Endothelial cell (in vitro differentiated cells): ENCODE measurements around the gene NYNRIN. TPM values are rescaled to one million over a fixed set of nuclear protein-coding genes. Genes with fewer than 3 reads are reported as not detected.

Experiments
- DNase-seq: peaks from one replicate; pipeline ENCODE4 v3.0.0; 2021; ENCODE audit warnings: low spot score
- H3K27ac Mint-ChIP-seq: one replicate; pipeline ENCODE4 v1.8.0; 2021; ENCODE audit warnings: mixed read lengths, inconsistent platforms; ENCODE audit not compliant: unreplicated experiment
- H3K27me3 Mint-ChIP-seq: one replicate; pipeline ENCODE4 v1.8.0; 2021; ENCODE audit warnings: mild to moderate bottlenecking, moderate library complexity, mixed read lengths, inconsistent platforms; ENCODE audit not compliant: unreplicated experiment
- H3K36me3 Mint-ChIP-seq: one replicate; pipeline ENCODE4 v1.8.0; 2021; ENCODE audit warnings: mild to moderate bottlenecking, low read depth, mixed read lengths, inconsistent platforms; ENCODE audit not compliant: unreplicated experiment
- H3K4me1 Mint-ChIP-seq: one replicate; pipeline ENCODE4 v1.8.0; 2021; ENCODE audit warnings: mild to moderate bottlenecking, mixed read lengths, inconsistent platforms; ENCODE audit not compliant: unreplicated experiment
- H3K4me3 Mint-ChIP-seq: one replicate; pipeline ENCODE4 v1.8.0; 2021; ENCODE audit warnings: mild to moderate bottlenecking, mixed read lengths, inconsistent platforms; ENCODE audit not compliant: unreplicated experiment
- H3K9me3 Mint-ChIP-seq: one replicate; pipeline ENCODE4 v1.8.0; 2021; ENCODE audit warnings: mixed read lengths, inconsistent platforms; ENCODE audit not compliant: unreplicated experiment
- total RNA-seq: library from RNA; stranded (reverse); fragmentation: NEBNext Ultra II Directional; extraction: Animal tissue kit (Norgen Biotek cat#: 25700); gene quantifications from one replicate; pipeline ENCODE4 v1.2.1, GENCODE V29; 2021; ENCODE audit not compliant: unreplicated experiment
- TF ChIP-seq, protein P1 (sequence below): fragments of 200-600 bp; sonication (generic); IDR thresholded peaks from one replicate; pipeline ENCODE4 v1.5.0; 2021; ENCODE audit warnings: antibody characterized with exemption; ENCODE audit not compliant: unreplicated experiment

Gene NYNRIN
- total RNA-seq, 1 donor from 2014 or later = 49.0 TPM

- peaks cover 8% of the 10 kb centered on the region for H3K27me3 Mint-ChIP-seq
- TF ChIP-seq, protein P1, sequence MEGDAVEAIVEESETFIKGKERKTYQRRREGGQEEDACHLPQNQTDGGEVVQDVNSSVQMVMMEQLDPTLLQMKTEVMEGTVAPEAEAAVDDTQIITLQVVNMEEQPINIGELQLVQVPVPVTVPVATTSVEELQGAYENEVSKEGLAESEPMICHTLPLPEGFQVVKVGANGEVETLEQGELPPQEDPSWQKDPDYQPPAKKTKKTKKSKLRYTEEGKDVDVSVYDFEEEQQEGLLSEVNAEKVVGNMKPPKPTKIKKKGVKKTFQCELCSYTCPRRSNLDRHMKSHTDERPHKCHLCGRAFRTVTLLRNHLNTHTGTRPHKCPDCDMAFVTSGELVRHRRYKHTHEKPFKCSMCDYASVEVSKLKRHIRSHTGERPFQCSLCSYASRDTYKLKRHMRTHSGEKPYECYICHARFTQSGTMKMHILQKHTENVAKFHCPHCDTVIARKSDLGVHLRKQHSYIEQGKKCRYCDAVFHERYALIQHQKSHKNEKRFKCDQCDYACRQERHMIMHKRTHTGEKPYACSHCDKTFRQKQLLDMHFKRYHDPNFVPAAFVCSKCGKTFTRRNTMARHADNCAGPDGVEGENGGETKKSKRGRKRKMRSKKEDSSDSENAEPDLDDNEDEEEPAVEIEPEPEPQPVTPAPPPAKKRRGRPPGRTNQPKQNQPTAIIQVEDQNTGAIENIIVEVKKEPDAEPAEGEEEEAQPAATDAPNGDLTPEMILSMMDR = no peak
- no peak overlapping the region for H3K4me3 Mint-ChIP-seq
- H3K9me3 Mint-ChIP-seq = no peaks in the 10 kb centered on the region
- peaks cover 32% of the 10 kb centered on the region for H3K36me3 Mint-ChIP-seq
- DNase-seq = no peak
- no peak overlapping the region for H3K27ac Mint-ChIP-seq
- peaks cover 5% of the 10 kb centered on the region for H3K4me1 Mint-ChIP-seq
Observed at GRCh38 chr14:24409192-24409591, 10.4 kb downstream of the NYNRIN start.

- no peaks in the 10 kb centered on the region for H3K4me1 Mint-ChIP-seq
- H3K36me3 Mint-ChIP-seq = peaks cover 40% of the 10 kb centered on the region
- no peak overlapping the region for H3K4me3 Mint-ChIP-seq
- no peak overlapping the region for H3K27ac Mint-ChIP-seq
- no peaks in the 10 kb centered on the region for H3K9me3 Mint-ChIP-seq
- TF ChIP-seq, protein P1 = no peak
- DNase-seq = no peak
- H3K27me3 Mint-ChIP-seq = peaks cover 11% of the 10 kb centered on the region
Observed at GRCh38 chr14:24409956-24410355, 11.2 kb downstream of the NYNRIN start.

- TF ChIP-seq, protein P1 = peak; percentile 70
- Mint-ChIP-seq H3K36me3 (peaks cover 45% of the 10 kb centered on the region), H3K4me3 (peak overlapping the region; percentile 76), H3K27me3 (peaks cover 12% of the 10 kb centered on the region), H3K9me3 (no peaks in the 10 kb centered on the region), H3K4me1 (no peaks in the 10 kb centered on the region), H3K27ac (no peak overlapping the region)
- DNase-seq = peak; percentile 52
Observed at GRCh38 chr14:24411443-24412389, 12.9 kb downstream of the NYNRIN start.

- no peak overlapping the region for H3K27ac Mint-ChIP-seq
- TF ChIP-seq, protein P1 = no peak
- peaks cover 3% of the 10 kb centered on the region for H3K4me1 Mint-ChIP-seq
- DNase-seq = no peak
- no peak overlapping the region for H3K4me3 Mint-ChIP-seq
- H3K9me3 Mint-ChIP-seq = no peaks in the 10 kb centered on the region
- H3K36me3 Mint-ChIP-seq = peaks cover 45% of the 10 kb centered on the region
- peaks cover 17% of the 10 kb centered on the region for H3K27me3 Mint-ChIP-seq
Observed at GRCh38 chr14:24414077-24414476, 15.3 kb downstream of the NYNRIN start.

DNA sequence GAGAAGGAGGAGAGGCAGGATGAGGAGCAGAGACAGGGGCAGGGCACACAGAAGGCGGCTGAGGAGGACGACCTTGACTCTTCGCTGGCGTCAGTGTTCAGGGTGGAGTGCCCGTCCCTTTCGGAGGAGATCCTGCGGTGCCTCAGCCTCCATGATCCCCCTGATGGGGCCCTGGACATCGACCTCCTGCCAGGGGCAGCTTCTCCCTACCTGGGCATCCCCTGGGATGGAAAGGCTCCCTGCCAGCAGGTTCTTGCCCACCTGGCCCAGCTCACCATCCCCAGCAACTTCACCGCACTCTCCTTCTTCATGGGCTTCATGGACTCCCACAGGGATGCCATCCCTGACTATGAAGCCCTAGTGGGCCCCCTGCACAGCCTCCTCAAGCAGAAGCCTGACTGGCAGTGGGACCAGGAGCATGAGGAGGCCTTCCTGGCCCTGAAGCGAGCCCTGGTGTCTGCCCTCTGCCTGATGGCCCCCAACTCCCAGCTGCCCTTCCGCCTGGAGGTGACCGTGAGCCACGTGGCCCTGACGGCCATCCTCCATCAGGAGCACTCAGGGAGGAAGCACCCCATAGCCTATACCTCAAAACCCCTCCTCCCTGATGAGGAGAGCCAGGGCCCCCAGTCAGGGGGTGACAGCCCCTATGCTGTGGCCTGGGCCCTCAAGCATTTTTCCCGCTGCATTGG, 16.1 kb downstream of the NYNRIN start:
- no peak overlapping the region for H3K4me3 Mint-ChIP-seq
- TF ChIP-seq, protein P1 = no peak
- H3K9me3 Mint-ChIP-seq = no peaks in the 10 kb centered on the region
- no peak for DNase-seq
- no peak overlapping the region for H3K27ac Mint-ChIP-seq
- H3K27me3 Mint-ChIP-seq = peaks cover 17% of the 10 kb centered on the region
- H3K36me3 Mint-ChIP-seq = peaks cover 45% of the 10 kb centered on the region
- H3K4me1 Mint-ChIP-seq = peaks cover 3% of the 10 kb centered on the region
